Activated CD8-positive, alpha-beta memory T cell treated with anti-CD3 and anti-CD28 coated beads, Interleukin-2, amount 10 ng/mL, durations not matched to agents 7 days and 5 days (primary cell): ENCODE data around the gene PAX3. TPM values are rescaled to one million over a fixed set of nuclear protein-coding genes. Genes with fewer than 3 reads are reported as not detected.

Experiments
- ATAC-seq: fragments of 150-1000 bp; cut with Tn5 transposase; one replicate; pipeline ENCODE4 v1.10.0; 2021; ENCODE audit warnings: moderate library complexity
- CTCF ChIA-PET: fragments of 350-600 bp; sonication (Branson Sonifier 250); formaldehyde crosslinking; loops from one replicate; lab custom pipeline; 2021; ENCODE audit warnings: antibody characterized with exemption; lab: Charles Lee
- DNase-seq: peaks from one replicate; pipeline ENCODE4 v3.0.0-alpha.2; 2020
- H3K27ac Mint-ChIP-seq: one replicate; pipeline ENCODE4 v1.8.0; 2021; ENCODE audit warnings: mild to moderate bottlenecking, mixed read lengths
- H3K27me3 Mint-ChIP-seq: one replicate; pipeline ENCODE4 v1.8.0; 2021; ENCODE audit warnings: mixed read lengths
- H3K36me3 Mint-ChIP-seq: one replicate; pipeline ENCODE4 v1.8.0; 2021; ENCODE audit warnings: mild to moderate bottlenecking, mixed read lengths
- H3K4me1 Mint-ChIP-seq: one replicate; pipeline ENCODE4 v1.8.0; 2021; ENCODE audit warnings: mixed read lengths
- H3K4me3 Mint-ChIP-seq: one replicate; pipeline ENCODE4 v1.8.0; 2021; ENCODE audit warnings: mild to moderate bottlenecking, moderate library complexity, mixed read lengths
- H3K9me3 Mint-ChIP-seq: one replicate; pipeline ENCODE4 v1.8.0; 2022; ENCODE audit warnings: low read depth, mixed read lengths
- total RNA-seq, 2 experiments: library from RNA; stranded (reverse); gene quantifications; one replicate each; pipeline ENCODE4 v1.2.3, GENCODE V29; 2021

The PAX3 gene
- total RNA-seq, 2 experiments from 2014 or later: not detected

DNA sequence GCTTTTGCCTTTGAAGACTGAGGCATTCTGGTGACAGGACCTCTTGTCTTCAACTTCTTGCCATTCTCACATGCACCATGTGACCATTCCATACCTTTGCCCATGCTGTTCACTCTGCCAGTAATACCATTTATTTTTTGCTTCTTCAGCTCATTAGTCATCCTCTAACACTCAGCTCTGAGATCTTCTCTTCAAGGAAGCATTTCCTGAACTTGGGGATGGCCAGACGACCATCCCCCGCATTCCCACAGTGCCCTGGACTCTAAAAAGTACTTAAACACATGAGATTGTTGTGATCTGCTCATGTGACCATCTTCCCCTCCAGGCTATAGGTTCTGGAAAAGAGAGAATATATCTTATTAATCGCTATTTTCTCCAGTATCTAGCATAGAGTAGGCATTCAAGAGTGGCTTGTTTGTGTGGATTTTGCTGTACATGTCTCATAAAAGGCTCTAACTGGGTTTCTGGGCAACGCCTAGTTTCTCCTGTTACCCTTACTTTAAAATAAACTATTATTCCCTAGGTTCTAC, 33.9 kb downstream of the PAX3 start:
- no peaks in the 10 kb centered on the region for H3K4me1 Mint-ChIP-seq
- ATAC-seq (no peak), DNase-seq (no peak)
- H3K27me3 Mint-ChIP-seq: no peaks in the 10 kb centered on the region
- CTCF ChIA-PET: no interaction called here
- no peak overlapping the region for H3K27ac Mint-ChIP-seq
- H3K4me3 Mint-ChIP-seq: no peak overlapping the region
- no peaks in the 10 kb centered on the region for H3K9me3 Mint-ChIP-seq
- H3K36me3 Mint-ChIP-seq: no peaks in the 10 kb centered on the region

DNA sequence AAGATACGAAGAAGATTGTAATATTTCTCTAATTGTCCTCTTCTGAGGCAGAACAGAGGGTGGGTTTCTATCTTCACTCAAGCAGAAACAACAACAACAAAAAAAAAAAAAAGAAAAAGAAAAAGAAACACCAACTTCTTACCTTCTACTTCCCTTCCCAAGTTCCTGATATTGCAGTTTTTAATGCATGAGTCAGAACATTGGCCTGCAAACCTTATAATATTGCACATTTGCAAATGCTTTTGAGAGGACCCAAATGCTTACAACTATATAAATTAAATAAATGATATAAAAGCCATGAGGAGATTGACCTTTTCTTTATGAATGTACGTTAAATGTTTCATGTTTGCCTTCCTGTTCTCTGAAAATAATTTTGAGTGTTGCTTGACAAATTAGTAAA, 37.3 kb downstream of the PAX3 start:
- Mint-ChIP-seq H3K4me3 (no peak overlapping the region), H3K36me3 (no peaks in the 10 kb centered on the region), H3K27me3 (no peaks in the 10 kb centered on the region), H3K9me3 (no peaks in the 10 kb centered on the region), H3K4me1 (no peaks in the 10 kb centered on the region), H3K27ac (no peak overlapping the region)
- DNase-seq (no peak), ATAC-seq (no peak)
- CTCF ChIA-PET: no interaction called here

DNA sequence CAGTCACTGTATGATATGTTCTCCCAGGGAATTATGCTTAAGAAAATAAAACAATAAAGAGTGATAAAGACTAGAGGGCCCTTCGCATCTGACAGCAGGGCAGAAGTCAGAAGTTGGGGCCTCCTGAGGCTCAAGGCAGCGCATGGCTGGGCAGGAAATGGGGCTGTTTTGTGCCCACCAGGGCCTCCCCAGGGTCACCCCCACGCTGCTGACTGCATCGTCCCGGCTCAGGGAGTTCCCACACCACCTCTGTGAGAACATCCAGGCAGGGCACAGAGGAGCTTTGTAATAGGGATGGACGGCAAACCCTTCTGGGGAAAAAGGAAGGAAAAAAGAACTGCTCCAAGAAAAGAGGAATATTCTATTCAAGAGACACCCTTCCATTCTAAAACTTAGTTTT, 41.2 kb downstream of the PAX3 start:
- H3K27me3 Mint-ChIP-seq: no peaks in the 10 kb centered on the region
- H3K4me1 Mint-ChIP-seq: no peaks in the 10 kb centered on the region
- no peak overlapping the region for H3K27ac Mint-ChIP-seq
- H3K36me3 Mint-ChIP-seq: no peaks in the 10 kb centered on the region
- DNase-seq: no peak
- H3K4me3 Mint-ChIP-seq: no peak overlapping the region
- ATAC-seq: no peak
- CTCF ChIA-PET: no interaction called here
- H3K9me3 Mint-ChIP-seq: no peaks in the 10 kb centered on the region

DNA sequence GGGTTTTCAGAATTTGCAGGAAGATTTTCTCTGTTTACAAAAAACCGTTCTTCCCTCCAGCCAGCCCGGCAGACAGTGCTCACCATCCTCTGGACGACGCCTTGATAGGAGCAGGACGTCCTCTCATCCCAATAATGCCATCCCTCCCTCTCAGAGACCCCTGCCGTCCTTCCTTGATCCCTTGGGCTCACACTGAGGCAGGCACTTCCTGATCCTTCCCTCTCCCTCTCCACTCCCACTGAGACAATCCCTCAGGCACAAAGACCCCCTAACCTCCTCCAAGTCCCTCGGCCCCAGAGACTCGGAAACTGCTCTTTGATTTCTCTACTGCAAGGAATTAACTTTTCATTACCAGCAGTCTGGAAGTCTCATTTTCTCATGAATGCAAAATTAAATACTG, 42.5 kb downstream of the PAX3 start:
- Mint-ChIP-seq H3K27ac (no peak overlapping the region), H3K4me1 (no peaks in the 10 kb centered on the region), H3K4me3 (no peak overlapping the region), H3K36me3 (no peaks in the 10 kb centered on the region), H3K9me3 (no peaks in the 10 kb centered on the region), H3K27me3 (no peaks in the 10 kb centered on the region)
- DNase-seq (no peak), ATAC-seq (no peak)
- CTCF ChIA-PET: no interaction called here

DNA sequence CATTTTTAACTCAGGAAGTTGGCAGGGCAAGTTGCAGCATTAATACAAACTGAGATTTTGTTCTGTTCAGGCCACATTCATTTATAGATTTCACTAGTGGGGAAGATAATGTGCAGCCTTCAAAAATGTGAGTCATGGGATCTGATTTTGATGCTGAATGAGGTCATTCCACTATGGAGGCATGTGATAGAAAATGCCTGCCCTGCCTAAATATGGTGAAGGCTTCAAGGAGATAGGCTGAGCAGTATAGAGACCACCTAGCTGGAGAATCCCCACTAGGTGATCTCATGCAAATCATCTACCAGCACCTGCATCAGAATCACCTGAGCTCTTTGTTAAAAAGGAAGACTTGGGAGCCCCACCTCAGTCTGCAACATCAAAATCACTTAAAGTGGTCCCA, 43.7 kb downstream of the PAX3 start:
- Mint-ChIP-seq H3K27ac (no peak overlapping the region), H3K27me3 (no peaks in the 10 kb centered on the region), H3K36me3 (no peaks in the 10 kb centered on the region), H3K9me3 (no peaks in the 10 kb centered on the region), H3K4me1 (no peaks in the 10 kb centered on the region), H3K4me3 (no peak overlapping the region)
- no peak for DNase-seq
- CTCF ChIA-PET: no interaction called here
- ATAC-seq: no peak

DNA sequence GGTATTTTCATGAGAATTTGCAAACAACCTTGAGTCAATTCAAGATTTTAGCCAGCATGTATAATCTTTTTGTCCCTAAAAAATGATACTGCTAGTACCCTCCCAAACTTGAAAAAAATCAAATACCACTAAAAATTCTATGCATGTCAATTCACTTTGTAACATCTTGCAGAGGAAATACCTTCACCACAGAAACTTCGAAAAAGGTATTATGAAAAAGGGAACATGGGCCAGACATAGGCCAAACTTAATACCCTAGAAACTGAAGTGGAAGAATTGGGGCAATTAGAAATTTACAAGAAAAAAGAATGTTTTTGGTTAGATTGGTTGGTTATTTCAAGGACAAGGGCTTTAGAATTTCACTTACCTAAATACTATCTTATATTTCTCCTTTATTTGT, 48.5 kb downstream of the PAX3 start:
- H3K36me3 Mint-ChIP-seq: no peaks in the 10 kb centered on the region
- no peak overlapping the region for H3K4me3 Mint-ChIP-seq
- CTCF ChIA-PET: no interaction called here
- no peaks in the 10 kb centered on the region for H3K9me3 Mint-ChIP-seq
- DNase-seq (no peak), ATAC-seq (no peak)
- no peaks in the 10 kb centered on the region for H3K27me3 Mint-ChIP-seq
- H3K4me1 Mint-ChIP-seq: no peaks in the 10 kb centered on the region
- H3K27ac Mint-ChIP-seq: no peak overlapping the region

DNA sequence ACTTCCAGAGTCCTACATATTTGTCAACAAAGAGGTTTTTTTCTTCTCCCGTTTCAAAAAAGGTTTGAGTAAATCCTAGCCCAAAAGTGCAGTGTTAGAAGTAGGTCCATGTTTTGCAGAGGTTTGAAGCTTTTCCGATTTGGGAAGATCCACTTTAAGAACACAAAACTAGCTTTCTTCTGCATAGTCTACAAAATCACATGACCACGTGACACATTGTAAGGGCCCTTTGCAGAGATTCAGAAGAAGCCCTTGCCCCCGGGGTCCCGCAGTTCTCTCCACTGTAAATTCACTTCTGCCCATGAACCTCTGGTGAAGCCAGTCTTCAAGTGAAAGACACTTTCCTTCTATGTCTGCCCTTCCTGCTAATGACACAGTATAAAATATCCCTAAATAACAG, 49.4 kb downstream of the PAX3 start:
- no peaks in the 10 kb centered on the region for H3K36me3 Mint-ChIP-seq
- CTCF ChIA-PET: no interaction called here
- no peak overlapping the region for H3K27ac Mint-ChIP-seq
- no peaks in the 10 kb centered on the region for H3K4me1 Mint-ChIP-seq
- DNase-seq (no peak), ATAC-seq (no peak)
- no peaks in the 10 kb centered on the region for H3K9me3 Mint-ChIP-seq
- H3K27me3 Mint-ChIP-seq: no peaks in the 10 kb centered on the region
- no peak overlapping the region for H3K4me3 Mint-ChIP-seq

DNA sequence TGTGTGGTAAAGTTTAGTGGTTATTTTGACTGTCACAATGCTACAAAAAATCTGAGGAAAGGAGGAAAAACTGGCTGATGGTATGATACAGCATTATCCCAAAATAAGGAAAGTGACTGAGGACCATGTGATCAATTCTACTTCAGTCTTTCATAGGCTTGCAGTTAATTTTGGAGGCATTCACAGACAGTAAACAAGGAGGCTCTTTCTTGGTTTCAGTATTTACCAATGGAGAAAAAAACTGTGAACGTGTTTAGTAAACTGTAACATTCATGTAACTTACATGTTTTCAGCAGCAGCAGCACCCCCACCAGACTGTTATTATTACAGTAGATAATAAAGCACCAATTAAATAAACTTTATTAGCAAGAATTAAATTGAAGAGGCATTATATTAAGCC, 50.0 kb downstream of the PAX3 start:
- no peak for ATAC-seq
- no peaks in the 10 kb centered on the region for H3K27me3 Mint-ChIP-seq
- CTCF ChIA-PET: no interaction called here
- no peak for DNase-seq
- H3K4me3 Mint-ChIP-seq: no peak overlapping the region
- H3K36me3 Mint-ChIP-seq: no peaks in the 10 kb centered on the region
- no peaks in the 10 kb centered on the region for H3K9me3 Mint-ChIP-seq
- H3K27ac Mint-ChIP-seq: no peak overlapping the region
- H3K4me1 Mint-ChIP-seq: no peaks in the 10 kb centered on the region

DNA sequence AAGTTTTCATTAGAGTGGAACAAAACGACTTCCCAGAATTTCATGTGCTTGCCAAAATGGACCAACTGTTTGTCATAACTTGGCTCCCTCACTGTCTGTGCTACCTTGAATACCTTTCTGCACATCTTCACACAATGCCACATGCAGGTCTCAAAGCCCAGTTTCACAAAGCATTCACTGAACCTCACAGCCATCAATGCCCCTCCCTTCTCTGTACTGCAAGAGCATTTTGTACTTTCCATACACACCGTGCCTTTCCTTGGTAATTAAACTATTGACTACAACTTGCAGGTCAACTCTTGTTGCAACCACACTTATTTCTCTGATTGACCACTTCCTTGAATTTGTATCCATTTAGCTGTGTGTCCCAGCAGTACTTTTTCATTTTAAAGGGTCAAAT, 50.5 kb downstream of the PAX3 start:
- no peak for ATAC-seq
- H3K36me3 Mint-ChIP-seq: no peaks in the 10 kb centered on the region
- peaks cover 2% of the 10 kb centered on the region for H3K27me3 Mint-ChIP-seq
- no peak for DNase-seq
- no peak overlapping the region for H3K4me3 Mint-ChIP-seq
- CTCF ChIA-PET: no interaction called here
- no peaks in the 10 kb centered on the region for H3K4me1 Mint-ChIP-seq
- H3K27ac Mint-ChIP-seq: no peak overlapping the region
- H3K9me3 Mint-ChIP-seq: no peaks in the 10 kb centered on the region

DNA sequence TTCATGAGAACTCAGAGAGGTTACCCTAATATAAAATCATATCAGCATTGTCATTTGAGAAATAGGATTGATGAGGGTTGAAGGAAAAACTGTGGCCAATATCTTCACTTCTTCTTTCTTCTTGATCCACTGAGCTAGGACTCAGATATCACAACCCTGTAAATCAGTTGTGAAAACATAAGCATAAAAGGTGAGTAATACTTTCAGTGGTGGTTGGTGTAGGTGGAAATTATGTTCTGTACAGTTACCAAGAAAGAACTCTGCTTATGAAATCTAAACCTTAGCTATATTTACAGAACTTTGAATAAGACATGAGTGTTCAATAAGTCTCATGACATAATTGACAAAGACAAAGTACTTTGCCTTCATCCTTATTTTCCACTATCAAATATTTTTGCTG, 56.3 kb downstream of the PAX3 start:
- Mint-ChIP-seq H3K4me3 (no peak overlapping the region), H3K27me3 (peaks cover 38% of the 10 kb centered on the region), H3K27ac (no peak overlapping the region), H3K4me1 (no peaks in the 10 kb centered on the region), H3K36me3 (no peaks in the 10 kb centered on the region), H3K9me3 (no peaks in the 10 kb centered on the region)
- DNase-seq (no peak), ATAC-seq (no peak)
- CTCF ChIA-PET: no interaction called here

DNA sequence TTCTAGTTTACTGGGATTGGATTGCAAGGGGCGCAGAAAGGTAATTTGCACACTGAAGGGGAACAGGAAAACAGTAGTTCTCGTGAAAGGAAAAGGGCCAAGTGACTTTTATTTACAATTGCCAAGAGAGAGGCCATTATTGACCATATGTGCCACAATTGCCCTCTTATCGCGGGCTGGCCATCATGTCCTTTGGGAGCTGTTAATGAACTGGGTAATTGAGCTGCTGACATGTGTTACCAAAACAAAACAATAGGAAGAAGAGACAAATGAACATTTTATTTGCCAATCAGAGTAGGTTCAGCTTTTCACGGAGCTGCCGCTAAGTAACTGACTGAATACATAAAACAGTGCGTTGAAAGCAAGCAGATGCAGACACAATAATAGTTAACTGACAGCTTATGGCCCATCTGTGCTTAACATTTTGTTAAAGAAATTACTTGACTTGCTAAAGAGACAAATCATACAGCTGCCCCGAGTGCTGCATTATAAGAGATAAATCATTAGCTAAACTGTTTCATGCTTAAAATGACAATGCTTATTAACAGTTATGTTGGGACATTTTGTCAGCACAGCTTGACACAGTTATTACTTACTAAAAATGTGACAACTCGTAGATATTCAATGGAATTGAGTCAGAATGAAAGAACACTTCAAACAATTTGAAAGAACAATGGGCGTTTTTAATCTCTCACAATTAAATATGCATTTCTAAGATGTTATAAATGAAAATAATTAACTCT, 57.5 kb downstream of the PAX3 start:
- Mint-ChIP-seq H3K36me3 (no peaks in the 10 kb centered on the region), H3K4me3 (no peak overlapping the region)

DNA sequence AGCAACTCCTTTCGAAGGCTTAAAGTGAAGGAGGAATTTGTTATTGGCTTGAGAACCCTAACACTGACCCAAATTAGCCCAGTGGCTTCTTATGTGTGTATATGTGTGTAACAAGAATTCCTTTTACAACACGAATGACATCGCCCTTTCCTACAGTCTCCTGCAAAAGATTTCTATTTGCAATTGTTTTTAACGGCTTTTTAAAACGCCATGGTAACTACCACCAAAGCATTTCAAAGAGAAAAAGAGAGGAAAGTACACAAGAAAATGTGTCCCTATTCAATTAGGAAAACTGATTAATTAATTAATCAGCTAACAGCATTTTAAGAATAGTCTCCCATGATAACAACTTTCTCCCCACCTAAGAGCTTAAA, 58.1 kb downstream of the PAX3 start:
- Mint-ChIP-seq H3K27me3 (peaks cover 38% of the 10 kb centered on the region), H3K4me3 (no peak overlapping the region), H3K4me1 (no peaks in the 10 kb centered on the region), H3K9me3 (no peaks in the 10 kb centered on the region), H3K36me3 (no peaks in the 10 kb centered on the region), H3K27ac (no peak overlapping the region)
- ATAC-seq (no peak), DNase-seq (no peak)
- CTCF ChIA-PET: no interaction called here

More for the DNA sequence above, 57.5 kb downstream of the PAX3 start:
- Mint-ChIP-seq H3K4me1 (no peaks in the 10 kb centered on the region), H3K9me3 (no peaks in the 10 kb centered on the region), H3K27me3 (peaks cover 38% of the 10 kb centered on the region), H3K27ac (no peak overlapping the region)
- CTCF ChIA-PET: no interaction called here
- no peak for DNase-seq
- no peak for ATAC-seq

DNA sequence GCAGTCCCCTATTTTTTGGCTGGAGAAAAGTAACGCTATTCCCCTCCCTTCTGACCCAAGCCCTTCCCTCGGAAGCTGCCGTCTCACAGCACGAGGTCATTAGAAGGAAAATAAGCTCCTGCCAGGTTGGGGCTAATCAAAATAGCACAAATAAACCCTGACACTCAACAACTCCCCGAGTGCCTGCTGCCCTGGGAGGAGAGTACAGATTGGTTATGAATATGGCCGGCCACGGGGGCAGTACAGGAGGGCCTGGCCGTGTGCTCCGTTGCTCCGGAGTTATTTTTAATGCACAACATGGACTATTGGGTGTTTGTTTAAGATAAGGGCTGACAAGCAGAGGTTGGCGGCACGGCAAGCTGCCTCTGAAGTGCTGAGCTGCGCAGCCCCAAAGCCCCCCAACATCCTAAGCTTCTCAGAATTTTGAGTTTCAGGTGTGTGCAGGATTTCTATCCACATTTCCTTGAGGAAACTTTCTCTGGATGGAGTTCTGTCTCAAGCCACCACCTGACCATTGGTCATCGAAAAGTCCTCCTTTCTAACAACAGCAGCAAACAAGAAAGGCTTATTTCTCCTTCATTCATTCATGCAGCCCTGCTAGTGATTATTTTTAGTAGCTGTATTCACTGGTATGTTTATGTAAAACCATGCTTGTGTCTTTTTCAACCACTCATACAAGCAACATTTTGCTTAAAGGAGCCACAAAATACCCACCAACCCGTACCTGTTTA, 58.7 kb downstream of the PAX3 start:
- DNase-seq (no peak), ATAC-seq (no peak)
- Mint-ChIP-seq H3K27me3 (peaks cover 38% of the 10 kb centered on the region), H3K4me1 (no peaks in the 10 kb centered on the region), H3K9me3 (no peaks in the 10 kb centered on the region), H3K36me3 (no peaks in the 10 kb centered on the region), H3K4me3 (no peak overlapping the region), H3K27ac (no peak overlapping the region)
- CTCF ChIA-PET: interaction anchor here (0.7 kb wide), 1 partner anchor 12 kb away, joined by 3 read pairs; no protein-coding TSS in a partner anchor

DNA sequence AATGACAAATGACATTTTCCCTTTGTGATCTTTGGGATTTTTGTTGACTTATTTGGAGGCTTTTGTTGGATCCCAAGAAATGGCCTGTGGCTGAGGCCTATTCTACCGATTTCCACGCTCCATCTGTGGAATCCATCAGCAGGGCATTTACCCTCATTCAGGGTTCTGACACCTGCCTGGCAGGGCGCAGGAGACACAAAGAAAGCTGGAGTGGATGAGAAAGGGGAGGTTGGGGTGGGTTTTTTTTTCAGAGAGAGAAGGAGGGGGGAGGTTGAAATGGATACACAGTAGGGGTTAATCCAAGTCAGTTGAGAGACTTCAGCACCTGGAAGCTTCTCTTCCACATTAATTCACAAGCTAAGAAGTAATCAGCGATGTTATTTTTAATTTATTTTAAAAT, 59.7 kb downstream of the PAX3 start:
- DNase-seq (no peak), ATAC-seq (no peak)
- Mint-ChIP-seq H3K4me1 (no peaks in the 10 kb centered on the region), H3K9me3 (no peaks in the 10 kb centered on the region), H3K36me3 (no peaks in the 10 kb centered on the region), H3K27me3 (peaks cover 38% of the 10 kb centered on the region), H3K4me3 (no peak overlapping the region), H3K27ac (no peak overlapping the region)
- CTCF ChIA-PET: interaction anchor here (0.7 kb wide), 1 partner anchor 11 kb away, joined by 3 read pairs; no protein-coding TSS in a partner anchor
